ENCODE results near the gene POLL.
"Not testable (repeated sequence)": the region's sequence is repeated elsewhere in the genome, so short reads cannot be mapped to it uniquely, and the experiment has no call there.

Gene POLL

GRCh38 chr10:101611096-101611905 is 23.2 kb upstream of the POLL start:
- no peak for DNase-seq

DNA sequence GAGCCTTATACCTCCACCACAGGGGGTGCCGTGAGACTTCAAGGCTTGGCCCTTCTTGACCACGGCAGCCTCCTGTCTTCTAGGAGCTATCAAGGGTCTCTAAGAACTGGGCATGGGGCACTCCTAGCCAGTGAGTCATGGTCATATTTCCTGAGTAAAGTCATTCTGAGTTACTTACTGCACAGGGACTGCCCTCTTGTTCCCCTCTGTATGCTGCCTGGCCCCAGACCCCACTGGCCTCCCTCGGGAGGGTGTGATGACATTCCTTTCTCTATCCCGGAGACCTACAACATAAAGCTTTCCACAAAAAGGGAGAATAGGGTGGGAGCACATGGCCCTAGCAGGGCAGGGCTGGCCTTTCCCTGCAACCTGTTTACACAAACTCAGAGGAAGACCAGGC is 21.4 kb upstream of the POLL start:
- no peak for DNase-seq

GRCh38 chr10:101607124-101607523 is 19.1 kb upstream of the POLL start:
- no peak for DNase-seq

DNA sequence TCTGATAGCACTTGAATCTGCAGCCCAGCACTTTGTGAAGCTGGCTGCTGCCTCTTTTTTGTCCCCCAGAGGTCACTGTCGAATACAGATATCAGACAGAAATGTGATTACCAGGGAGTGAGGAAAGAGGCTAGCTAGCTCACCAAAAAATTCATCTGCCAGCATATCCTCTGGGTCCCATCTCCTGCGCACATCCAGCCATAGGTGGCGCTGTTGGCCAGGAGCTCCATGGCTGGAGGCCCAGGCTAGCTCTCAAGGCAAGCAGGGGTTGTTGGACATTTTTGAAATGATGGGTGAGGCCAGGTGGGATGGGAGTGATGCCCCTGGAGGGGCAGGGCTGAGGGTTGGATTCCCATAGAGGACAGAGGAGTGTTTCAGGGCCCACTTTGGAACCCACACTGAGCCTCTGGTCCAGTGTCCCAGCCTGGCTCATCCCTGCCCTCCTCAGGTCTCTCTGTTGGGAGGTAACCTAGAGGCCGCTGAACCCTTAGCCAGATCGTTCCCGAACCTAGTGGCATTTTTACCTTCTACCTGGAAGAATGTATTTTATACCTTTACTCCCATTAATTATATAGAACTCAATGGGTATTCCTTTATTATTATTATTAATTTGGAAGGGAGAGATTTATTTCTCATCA is 14.8 kb upstream of the POLL start:
- DNase-seq: peak; percentile 75

- no peak for DNase-seq
Observed at GRCh38 chr10:101601541-101601940, 13.5 kb upstream of the POLL start.

- DNase-seq: no peak
Observed at GRCh38 chr10:101597091-101597900, 9.2 kb upstream of the POLL start.

DNA sequence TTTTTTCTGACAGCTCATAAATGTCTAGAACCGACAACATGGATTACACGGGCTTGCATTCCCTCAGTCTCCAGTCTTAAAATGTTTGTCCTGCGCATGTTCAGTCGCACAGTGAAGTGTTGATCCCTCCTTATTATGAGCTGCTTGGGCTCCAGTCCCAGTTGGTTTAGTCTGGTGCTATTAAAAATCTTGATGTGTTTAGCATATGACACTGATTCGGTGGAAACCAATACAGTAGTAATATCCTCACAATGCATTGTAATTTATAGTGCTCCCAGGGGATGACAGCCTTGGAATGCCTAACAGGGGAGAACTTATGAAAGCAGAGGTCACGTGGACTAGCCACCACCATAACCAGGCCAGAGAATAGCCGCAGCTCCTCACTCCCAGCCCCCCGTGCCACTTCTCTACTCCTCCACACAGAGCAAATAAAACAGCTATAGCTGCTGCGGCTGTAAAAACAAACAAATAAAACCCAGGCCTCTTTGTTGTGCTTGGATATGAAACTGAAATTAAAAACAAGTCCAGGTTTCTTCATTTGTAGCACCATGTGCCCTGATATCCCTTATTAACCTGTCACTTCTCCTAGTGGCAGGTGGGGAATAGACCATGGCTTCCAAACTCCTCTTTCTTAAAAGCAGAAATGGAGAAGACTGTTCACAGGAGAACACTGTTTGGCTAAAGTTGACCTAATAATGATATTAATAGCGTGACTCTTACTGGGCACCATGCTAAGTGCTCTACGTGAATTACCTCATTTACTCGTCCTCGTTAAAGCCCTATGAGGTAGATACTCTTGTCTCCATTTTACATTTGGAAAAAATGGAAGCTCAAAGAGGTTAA is 7.8 kb upstream of the POLL start:
- DNase-seq: no peak

DNA sequence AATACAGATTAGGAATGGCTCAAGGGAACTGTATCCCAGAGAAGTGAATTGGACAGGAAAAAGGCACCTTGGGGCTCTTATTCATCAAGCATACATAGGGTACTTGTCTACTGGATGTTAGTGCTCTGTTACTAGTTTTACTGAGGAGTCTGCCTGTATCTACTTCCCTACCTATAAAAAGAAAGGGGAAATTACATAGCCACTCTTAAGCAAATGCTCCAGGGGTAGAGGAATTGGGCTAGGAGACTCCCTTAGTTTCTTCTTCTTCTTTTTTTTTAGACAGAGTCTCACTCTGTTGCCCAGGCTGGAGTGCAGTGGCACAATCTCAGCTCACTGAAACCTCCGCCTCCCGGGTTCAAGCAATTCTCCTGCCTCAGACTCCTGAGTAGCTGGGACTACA is 5.3 kb upstream of the POLL start:
- not testable (repeated sequence) for DNase-seq

DNA sequence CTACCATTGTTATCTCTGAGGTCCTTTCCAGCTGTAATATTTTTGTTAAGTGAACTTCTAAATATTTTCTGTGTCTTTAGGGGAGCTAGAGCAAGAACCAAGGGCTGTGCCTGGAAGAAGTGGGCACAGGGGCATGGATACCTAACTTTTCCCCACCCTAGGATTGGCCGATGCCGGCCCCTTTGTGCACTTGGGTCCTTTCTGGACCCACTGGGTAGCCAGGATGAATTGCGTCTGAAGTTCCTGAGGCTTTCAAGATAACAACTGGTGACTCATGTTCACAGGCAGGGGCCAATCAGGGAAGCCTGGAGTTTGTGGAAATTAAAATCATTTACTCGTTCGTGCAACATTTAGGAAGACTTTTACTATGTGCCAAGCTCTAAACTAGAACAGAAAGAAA is 822 bp upstream of the POLL start:
- no peak for DNase-seq

- DNase-seq: no peak
Observed at GRCh38 chr10:101585841-101586240, 2.2 kb downstream of the POLL start.

GRCh38 chr10:101580486-101581399 is 7.3 kb downstream of the POLL start:
- no peak for DNase-seq

DNA sequence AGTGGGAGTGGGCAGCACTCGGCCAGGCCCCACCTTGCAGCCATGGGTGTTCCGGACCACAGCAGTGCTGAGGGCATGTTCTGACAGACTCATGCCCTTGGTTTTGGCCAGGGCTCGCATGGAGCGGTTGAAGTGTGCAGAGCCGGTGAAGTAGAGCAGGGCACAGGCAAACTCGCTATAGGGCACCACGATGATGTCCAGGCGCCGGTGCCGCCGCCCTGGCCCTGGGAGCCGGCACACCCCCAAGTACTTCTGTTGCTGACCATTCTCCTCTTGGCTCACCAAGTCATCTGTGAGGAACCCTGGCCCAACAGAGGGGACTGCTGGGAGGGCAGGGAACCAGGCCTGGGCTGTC is 8.6 kb downstream of the POLL start:
- DNase-seq: no peak

DNA sequence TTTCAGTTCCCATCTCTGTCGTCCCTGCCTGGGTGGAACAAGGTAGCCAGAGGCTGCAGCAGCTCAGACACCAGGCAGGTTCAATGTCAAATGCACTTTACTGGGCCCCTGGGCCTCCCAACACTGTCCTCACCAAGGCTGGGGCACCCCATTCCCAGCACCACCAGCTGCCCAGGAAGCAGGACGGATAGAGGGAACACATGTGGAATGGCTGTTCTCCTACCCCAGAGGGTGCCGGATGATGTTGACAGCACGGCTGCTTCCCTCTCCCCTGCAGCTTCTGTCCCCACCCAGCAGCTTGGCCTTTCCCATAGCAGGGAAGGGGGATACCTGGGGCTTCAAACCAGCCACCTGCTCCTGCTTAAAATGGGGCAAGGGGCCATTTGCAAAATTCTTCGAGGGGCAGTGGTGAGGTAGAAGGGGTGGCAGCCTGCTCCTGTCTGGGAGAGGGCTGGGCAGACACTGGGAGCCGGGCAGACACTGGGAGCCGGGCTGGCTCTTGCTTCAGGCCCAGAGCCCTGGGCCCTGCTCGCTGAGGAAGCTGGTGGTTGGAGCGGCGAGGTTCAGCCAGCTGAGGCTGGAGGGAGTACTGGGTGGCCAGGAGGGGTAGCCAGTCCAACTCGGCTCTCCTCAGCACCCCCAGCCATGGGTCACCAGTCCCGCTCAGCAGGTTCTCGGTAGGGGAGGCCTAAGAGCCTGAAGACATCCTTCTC is 9.1 kb downstream of the POLL start:
- no peak for DNase-seq

DNA sequence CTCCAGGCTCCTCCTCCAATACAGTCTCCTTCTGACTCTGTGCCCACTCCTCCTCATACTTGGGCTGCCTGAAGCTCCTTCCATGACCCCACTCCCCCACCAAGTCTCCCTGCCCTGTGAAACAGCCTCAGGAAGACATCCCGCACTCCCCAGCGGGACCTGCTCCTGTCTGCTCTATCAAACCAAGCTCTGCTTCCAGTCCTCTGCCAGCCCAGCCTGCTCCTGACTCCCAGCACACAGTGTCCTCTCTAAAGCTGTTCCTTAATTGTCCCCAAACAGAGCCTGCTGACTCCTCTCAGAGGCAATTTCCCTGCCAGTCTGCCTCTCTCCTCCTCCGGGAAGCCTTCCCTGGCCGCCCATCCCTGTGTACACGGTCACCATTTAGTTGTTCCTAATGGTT is 9.9 kb downstream of the POLL start:
- no peak for DNase-seq

DNA sequence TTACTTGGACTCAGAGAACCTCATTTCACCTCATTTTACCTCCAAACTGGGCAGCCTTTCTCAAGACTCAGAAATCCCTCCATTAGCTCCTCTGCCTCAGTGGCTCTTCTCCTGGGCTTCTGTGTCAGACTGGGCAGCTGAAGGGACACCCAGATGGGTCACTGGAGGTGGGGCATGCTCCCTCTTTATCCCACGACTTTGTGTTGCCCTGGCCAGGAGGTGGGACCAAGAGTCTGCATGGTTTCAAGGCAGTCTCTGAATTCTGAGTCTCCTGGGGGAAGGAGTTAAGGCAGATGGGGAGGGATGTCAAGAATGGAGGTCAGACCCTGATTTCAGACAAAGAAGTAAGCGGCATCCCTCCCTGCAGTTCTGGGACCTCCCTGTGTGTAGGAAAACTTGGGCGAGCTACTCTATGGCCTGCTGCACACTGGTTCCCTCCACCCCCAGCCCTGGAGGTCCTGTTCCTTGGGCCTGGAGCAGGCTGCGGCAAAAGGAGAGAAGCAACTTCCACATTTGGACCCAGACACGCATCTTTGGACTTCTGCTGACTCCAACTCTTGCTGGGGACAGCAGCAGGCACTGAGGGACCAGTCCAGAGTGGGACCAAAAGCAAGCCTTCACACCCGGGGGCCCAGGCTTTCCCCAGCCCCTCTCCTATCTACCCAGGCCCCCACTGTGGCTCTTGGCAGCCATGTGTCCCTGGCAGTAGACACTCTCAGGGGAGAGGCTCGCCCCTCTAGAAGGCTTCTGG is 10.8 kb downstream of the POLL start:
- DNase-seq: no peak

DNA sequence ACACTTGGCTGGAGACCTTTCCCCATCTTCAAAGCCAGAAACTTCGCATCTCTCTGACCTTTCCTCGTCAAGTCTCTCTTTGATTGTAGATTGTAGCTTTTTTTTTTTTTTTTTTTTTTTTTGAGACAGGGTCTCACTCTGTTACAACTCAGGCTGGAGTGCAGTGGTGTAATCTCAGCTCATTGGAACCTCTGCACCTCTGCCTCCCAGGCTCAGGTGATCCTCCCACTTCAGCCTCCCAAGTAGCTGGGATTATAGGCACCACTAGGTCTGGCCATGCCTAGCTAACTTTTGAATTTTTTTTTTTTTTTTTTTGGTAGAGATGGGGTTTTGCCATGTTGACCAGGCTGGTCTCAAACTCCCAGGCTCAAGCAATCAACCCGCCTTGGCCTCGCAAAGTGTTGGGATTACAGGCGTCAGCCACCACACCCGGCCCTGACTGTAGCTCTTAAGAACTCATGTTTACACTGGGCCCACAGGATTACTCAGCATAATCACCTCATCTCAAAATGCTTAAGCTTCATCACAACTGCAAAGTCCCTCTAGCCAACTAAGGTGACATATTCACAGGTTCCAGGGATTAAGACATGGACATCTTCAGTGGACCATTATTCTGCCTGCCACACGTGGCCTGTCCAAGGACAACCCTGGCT is 11.7 kb downstream of the POLL start:
- DNase-seq: no peak

DNA sequence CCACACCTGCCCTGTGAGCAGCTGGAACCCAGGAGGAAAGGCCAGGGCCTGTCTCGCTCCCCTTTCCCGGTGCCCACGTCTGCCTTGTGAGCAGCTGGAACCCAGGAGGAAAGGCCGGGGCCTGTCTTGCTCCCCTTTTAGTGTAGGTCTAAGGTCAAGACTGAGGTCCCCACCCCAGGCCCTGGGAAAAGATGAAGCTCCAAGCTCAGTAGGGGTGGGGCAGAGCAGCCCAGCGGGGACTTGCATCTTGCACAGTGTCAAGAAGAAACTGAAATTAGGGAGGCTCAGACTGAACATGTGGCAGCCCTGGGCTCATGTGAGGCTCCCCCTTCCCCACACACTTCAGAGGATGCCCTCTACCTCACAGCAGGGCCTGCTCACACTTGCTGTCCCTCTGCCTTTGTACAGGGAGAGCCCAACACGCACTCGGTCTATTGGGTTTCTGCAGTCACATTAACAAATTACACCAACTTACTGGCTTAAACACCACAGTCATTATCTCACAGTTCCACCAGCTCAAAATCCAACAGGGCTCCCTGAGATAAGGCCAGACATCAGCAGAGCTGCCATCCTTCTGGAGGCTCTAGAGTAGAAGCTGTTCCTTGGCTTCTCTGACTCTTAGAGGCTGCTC is 12.4 kb downstream of the POLL start:
- DNase-seq: no peak

DNA sequence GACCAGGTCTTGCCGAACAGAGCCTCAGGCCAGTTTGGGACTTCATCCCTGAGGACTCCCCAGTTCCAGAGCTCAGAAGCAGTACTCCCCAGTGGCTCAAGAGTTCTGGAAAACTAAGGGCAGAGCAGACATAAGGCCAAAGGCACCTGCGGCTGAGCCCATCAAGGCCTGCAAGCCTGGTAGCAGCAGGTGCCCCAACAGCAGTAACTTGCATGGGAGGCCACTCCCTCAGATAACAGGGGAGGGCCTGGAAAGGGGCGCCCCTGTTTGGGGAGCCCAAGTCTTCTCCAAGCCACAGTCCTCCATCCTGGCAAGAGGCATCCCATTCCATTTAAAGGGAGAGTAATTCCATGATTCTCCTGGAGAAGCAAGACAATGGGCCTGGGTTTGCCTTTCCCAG is 13.0 kb downstream of the POLL start:
- DNase-seq: no peak

Measured in stimulated activated CD4-positive, alpha-beta T cell treated with anti-CD3 and anti-CD28 coated beads, Interleukin-4, amount 100 ng/mL, for 24 hours (primary cell).